Measurements from ENCODE around the gene RCOR1.
A peak's percentile ranks its signal among the peaks of the same experiment; 100 is the strongest.

The RCOR1 gene

DNA sequence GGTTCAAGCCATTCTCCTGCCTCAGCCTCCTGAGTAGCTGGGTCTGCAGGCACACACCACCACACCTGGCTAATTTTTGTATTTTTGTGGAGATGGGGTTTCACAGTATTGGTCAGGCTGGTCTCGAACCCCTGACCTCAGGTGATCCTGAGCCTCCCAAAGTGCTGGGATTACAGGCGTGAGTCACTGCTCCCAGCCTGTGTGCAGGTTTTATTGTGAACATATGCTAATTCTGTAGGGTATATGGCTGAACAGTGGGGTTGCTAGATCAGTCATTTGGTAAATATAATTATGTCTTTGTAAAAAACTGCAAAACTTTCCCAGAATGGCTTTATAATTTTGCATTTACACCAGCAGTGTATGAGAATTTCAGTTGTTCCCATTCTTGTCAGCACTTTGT, 85.9 kb downstream of the RCOR1 start:
- DNase-seq = no peak

DNA sequence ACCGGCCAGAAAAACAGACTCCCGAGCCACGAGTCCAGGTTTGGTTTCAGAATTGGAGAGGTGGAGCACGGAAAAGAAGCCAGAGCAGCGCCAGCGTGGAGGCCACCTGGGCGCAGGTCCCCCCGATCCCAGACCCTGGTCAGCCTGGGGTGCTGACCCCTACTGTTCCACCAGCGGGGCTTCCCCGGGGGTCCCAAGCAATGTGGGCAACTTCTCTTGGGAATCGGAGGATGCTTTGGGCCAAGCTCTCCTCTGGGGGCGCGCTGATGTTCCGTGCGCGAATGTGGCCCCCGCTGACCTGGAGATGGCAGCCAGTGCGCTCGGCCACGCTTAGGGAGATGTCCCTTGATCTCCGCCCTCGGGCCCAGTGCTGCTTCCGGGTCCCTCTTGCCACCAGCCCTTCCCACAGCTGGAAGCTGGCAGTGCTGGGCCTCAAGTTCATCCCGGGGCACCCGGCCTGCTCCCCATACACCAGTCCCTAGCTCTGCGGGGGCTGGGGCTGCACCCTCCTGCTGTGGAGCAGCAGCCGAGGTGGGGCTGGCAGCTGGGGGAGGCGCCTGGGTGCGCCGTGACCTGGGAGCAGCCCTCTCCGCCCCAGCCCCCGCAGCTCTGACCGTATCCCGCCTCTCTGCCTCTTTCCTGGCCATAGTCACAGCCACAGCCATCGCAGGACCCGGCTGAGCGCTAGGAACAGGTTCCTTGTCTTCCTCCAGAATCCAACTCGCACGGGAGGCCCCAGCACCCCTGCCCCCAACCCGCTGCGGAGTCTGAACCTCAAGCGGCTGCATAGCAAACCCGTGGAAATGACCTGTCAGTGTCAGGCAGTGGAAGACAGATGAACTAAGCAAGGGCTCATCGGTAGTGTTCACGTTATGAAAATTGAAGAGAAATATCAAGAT, 91.2 kb downstream of the RCOR1 start:
- DNase-seq = no peak

DNA sequence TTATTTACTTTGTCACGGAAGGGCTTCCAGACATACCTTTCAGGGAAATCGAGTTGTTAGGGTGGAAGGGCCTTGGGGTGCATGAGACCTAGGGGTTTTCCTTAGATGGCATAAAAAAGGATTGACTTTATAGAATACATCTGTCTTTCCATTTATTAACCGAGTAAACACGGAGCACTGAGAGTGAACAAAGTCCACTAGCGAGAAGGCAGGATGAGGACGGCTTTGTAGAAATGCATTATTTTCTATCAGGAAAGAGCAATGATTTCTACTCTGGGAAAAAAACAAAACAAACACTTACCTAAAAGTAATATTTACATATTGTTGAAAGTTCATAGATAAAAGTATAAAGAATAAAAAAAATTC, 91.8 kb downstream of the RCOR1 start:
- DNase-seq = no peak

DNA sequence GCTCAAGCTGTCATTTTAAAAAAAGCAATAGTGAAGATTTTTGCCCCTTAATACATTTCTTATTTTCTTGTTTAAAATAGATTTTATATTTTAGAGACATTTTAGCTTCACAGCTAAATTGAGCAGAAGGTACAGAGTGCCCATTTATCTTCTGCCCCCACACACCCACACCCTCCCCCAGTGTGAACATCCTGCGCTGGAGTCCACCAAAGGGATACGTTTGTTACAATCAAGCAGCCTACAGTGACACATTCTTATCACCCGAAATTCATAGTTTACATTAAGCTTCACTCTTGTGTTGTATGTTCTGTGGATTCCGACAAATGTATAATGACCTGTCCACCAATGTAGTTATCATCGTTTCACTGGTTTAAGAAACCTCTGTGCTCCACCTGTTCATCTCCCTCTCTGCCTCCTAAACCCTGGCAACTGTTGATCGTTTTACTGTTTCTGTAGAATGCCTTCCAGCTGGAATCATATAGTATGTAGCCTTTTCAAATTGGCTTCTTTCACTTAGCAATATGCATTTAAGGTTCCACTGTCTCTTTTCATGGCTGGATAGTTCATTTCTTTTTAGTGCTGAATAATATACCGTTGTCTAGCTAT, 93.8 kb downstream of the RCOR1 start:
- DNase-seq = no peak

DNA sequence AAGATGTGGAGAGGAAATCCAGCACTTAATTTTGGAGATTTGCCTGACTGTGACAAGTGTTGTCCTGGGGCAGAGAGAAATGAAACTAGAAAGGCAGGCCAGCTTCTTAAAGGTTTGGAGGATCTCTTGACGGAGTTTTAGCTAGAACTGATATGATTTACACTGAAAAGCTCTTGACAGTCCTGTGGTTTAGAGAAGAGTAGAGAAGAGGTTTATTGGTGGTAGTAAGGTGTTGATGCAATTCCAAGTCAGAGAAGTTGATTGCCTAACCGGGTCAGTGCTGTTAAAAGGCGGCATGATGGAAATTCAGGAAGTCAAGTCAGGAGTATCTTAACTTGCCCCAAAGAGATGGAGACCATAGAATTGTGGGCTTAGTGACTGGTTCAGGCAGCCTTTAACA, 95.8 kb downstream of the RCOR1 start:
- no peak for DNase-seq

DNA sequence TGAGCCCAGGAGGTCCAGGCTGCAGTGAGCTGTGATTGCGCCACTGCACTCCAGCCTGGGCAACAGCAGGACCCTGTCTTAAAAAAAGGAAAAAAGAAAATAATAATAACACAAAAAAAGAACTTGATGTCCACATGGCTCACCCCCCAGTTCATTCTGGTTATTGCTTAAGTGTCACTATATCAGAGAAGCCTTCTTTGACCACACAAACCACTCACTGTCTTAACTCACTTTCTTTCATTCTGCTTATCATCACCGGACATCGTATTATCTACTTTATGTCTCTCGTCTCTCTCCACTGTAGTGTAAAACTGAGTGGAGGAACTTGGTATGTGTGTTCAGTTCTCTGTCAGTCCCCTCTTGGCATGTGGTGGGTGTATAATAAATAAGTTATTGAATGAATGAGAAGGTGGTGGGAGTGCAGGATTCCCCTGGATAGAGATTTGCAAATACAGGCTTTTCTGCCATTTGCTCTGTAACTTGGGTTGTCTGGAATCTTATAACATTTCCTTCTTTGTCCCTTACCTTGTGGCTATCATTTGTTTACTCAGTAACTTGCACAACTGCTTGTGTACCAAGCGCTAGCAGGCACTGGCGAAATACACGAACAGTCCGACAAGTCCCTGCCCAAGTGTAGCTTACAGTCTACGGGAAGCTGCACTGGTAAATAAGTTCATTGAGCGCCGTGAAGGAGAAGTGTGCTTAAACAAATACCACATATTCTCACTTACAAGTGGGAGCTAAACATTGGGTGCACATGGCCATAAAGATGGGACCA, 98.2 kb downstream of the RCOR1 start:
- DNase-seq = no peak

DNA sequence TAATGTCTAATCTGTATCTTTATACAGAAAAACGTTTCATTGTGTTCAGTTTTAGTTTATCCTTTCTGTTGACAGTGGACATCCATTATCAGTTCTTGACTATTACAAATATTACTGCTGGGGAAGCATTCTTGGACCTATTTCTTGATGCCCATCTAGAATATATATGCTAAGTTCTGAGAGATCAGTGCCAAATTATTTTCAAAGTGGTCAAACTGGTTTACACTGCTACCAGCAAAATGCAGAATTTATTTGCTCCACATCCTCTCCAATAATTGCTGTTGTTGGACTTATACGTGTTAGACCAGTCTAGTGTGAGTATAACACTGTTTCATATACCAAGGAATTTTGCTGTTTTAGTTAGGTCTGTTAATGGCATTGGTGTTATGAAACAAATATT, 99.3 kb downstream of the RCOR1 start:
- no peak for DNase-seq

DNA sequence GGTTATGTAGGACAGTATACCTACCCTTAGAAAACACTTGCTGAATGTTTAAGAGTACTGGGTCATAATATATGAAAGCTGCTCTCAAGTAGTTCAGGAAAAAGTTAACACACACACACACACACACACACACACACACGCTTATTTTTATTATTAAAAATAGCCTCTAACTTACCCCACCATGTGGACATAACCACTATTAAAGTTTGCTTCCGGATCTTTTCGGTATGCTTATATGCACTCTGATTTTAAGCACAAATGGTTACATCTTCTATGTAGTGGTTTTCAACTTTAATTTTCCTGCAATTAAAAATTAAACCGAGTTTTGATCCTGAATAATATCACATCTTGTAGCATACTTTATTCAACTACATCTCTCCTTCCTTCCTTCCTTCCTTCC, 99.9 kb downstream of the RCOR1 start:
- peak; percentile 5 for DNase-seq

DNA sequence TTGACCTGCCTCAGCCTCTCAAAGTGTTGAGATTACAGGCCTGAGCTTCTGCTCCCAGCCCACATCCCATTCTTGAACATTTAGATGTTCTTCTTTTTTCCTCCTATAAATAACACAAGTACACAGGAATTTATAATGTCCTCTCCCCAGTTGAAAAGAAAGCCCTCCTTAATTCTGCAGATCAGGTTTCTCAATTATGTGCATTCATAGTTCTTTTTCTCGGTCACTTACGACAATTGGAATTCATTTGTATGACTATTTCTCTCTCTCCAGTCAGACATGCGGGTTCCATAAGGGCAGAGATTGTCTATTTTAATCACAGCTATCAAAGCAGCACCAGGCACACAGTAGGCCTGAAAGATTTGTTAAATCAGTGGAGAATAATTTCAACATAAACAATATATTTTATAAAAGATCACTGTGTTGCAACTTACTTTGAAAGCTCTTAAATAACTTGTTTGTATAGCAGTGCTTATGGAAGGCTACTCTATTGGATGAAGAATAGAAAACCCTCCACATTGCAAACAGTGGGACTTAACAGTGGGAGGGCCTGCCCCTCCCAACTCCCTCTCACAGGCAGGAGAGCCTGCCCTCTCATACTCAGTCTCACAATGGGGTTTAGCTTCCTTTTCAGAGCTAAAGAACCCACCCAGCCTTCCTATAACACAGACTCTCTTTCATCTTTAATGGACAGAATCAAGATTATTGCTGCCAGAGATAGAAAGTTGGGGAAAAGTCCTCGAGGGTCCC, 100.7 kb downstream of the RCOR1 start:
- DNase-seq = no peak

DNA sequence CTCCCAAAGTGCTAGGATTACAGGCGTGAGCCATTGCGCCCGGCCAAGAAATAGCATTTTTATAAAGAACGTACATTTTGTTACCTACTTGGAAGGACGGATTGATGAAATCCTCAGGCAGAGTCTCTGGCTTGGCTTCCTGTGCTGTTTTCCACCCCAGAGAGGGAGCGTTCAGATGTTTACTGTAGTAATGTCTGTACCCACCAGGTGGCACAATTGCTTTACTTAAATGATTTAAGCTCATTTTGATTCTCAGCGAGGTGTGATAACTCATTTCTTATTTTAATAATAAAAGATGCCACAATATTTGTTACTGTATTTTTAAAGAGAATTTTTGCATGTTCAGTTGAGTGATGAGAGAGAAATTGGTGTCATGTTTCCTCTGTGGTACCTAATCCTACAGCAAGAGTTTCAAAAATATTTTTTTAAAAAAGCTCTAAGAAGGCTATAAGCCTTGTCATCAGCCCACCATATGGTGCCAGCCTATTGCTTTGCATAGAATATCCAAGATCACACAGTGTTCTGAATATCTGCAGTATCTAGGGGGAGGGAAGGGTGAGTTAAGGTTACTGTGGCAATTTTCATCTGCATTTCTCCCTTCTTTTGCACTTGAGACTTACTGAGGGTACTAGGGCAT, 102.2 kb downstream of the RCOR1 start:
- peak; percentile 68 for DNase-seq

DNA sequence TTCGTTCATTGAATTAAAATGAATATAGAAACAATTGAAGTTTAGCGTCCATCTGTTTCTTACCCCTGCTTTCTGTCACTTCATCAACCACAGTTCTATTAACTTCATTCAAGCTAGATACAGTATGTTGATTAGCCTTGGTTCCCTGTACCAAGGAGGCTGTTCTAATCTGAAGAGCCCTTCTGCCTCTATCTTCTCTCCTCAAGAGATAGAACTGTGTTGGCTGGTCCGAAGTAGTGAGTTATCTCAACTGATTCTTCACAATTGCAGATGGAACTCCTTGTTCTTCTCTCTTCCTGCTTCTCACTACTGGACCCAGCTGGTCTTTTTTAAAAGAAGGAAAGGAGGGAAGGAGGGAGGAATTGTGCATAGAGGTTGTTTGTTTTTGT, 102.7 kb downstream of the RCOR1 start:
- DNase-seq = no peak

DNA sequence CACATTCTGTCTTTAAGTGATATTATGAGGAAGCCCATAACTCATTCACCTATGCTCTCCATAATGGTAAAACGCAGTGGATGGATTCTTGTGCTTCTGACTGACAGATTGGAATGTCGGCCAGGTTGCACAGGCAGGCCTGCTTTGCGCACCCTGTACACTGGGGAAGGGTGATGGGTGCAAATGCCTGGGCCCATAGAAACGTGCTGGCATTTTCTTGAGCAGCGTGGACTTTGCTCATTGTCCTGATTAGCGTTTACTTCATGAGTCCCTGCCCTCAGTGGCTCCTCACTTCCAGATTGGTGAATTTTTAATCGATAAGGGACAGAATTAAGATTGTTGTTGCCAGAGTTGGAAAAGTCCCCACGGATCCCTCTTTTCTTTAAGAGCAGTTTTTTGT, 103.9 kb downstream of the RCOR1 start:
- DNase-seq = no peak

DNA sequence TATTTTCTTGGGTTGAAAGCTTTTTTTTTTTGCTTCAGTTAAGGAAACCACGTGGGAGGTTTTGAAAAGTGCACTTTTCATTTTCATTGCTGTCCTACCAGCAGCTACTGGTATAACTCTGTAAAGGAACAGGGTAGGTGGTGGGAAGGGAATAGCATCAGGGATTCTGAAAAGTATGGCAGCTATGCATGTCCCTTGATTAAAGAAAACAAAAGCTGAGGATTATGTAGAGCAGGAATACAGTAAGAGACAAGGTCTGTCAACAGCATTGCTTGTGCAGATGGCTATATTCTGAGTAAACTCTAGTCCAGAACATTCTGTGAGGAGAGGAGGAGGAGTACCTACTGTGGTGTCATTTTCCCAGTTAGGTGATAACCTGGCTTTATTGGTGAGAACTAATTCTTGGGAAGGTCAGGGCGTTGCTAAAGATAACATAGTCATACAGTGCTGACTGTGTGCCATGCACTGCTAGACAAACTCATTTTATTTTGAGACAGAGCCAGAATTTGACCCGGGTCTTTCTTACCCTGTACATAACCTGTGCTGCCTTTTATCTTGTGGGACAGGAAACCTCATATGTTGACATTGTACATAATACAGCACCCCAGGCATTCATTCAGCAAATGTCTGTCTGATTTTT, 104.5 kb downstream of the RCOR1 start:
- peak; percentile 64 for DNase-seq

DNA sequence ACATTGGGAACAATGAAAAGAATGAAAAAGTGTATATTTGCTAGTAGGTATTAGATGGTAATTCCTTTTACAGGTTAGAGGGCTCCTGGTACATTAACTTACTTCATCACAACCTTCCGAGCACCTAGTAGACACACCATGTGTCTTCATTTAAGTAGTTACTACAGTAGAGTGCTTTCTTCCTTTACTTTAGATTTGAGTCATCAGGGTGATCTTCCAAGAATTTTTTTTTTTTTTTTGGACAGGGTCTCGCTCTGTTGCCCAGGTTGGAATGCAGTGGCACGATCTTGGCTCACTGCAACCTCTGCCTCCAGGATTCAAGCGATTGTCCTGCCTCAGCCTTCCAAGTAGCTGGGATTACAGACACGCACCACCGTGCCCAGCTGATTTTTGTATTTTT, 105.1 kb downstream of the RCOR1 start:
- no peak for DNase-seq

DNA sequence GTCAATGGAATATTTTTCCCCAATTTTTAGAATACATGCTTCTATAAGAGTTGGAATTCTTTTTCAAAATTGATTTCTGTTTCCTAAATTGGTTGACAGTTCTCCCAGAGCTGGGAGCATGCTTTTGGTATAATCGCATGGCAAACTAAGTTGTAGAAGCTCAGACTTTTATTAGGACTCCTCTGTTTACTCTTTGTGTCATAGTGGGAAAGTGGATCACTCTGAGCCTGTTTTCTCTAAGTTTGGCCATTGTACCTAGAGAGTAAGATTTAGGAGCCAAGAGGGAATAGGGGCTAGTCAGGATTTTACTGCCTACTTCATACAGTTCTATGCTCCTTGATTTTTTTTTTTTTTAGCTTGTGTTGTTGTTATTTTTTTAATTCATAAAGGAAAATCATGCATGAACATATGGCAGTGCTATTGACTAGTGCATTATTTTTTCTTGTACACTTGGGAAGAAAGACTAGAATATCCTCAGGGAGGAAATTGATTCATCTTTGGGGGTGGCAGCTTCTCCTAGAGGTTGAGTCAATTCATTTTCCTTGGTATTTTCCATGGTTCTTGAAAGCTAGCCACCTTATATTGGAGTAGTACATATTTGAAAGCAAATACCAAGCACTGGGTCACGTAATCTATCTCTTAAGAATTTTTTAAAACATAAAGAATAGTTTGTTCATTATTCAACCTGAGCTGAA, 107.1 kb downstream of the RCOR1 start:
- DNase-seq = peak; percentile 21

DNA sequence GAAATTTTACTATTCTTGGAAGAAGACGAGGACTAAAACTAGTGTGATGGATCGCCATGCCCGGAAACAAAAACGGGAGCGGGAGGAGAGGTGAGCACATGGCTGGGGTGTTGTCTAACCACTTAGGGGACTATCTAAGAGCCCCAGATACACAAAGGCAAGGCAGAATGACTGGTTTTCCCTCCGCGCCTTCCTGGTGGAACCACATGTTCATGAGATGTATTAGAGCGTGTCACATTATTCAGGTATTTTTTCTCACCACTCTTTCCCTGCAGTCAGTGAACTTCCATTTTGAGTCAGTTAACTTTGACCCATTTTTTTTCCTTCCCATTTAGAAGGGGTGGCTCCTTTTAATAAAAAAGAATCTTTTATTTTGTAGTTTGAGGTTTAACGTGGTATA, 116.0 kb downstream of the RCOR1 start:
- DNase-seq = no peak

DNA sequence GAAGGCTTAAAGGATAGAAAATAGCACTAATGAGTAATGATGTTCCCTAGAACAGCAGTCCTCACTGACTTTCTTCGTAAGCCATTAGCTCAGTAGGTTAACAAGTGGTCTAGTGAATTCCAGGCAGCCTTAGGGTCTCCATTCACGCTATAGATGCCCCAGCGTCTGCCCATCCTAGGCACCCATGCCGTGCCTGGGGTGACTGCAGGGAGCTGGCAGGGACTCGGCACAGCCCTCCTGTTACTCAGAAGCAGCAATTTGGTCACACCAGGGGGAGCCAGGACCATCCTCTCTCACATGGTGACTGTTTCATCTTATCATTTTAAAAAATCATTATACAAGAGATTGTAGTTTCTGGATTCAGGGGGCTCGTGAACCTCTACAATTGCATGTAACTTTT, 118.8 kb downstream of the RCOR1 start:
- DNase-seq = no peak

DNA sequence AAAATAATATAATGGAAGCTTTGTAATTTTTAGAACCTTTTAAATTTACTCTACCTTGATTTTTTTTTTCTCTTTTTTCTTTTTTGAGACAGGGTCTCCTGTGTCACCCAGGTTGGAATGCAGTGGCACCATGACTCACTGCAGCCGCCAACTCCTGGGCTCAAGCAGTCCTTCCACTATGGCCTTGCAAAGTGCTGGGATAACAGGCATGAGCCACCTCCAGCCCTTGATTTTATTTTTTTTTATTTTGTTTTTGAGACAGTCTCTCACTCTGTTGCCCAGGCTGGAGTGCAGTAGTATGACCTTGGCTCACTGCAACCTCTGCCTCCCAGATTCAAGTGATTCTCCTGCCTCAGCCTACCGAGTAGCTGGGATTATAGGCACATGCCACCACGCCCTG, 119.5 kb downstream of the RCOR1 start:
- DNase-seq = no peak

DNA sequence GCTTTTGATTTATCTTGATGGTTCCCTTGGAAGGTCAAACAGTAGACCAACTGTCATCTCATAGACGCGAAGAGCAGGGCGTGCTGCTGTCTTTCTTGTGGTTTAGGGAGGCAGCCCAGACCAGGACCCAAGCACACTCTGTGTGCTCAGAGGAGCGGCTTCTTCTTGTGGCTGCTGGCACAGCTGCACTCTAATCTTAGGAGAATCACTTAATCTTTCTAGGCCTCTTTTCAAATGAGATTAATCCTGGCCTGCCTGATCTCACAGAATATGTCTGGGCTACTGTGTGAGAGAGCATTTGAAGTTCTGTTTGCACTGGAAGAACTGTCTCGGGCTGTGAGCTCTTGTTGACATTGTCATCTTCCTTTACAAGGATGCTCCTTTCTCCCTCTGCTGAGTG, 124.8 kb downstream of the RCOR1 start:
- DNase-seq = no peak

DNA sequence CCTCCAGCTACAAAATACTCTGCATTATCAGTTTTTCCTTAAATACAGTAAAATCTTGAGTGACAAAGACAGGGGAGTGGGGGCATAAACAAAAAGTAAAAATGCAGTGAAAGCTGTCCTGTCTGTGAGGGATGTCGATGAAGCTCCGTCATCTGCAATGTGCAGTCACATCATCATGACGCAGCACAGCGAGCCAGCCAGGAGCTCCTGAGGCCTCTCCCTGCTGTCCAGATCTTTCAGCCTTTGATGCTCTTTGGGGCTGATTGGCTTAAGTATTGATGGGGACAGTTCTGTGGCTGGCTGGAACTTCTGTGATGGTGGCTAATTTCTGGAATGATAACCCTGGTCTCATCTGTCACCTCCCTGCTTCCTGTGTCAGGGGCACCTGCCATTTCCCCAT, 130.2 kb downstream of the RCOR1 start:
- no peak for DNase-seq

DNA sequence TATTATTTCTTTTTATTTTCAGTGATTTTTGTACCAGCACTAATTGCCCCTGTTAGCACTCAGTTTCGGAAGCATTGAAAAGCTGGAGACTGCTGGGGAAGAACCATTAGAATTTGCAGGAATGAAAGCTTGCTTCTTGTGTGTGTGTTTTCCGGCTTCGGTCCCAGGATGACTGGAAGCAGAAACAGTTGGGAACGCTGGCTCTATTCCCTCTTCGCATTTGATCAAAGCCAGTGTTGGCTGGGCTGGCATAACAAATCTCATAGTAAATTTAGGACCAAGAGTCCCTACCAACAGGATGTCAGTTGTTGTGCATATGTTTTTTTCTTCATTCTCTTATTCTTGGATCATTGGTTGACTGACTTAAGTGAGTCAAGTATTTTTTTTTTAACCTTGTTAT, 131.2 kb downstream of the RCOR1 start:
- no peak for DNase-seq
